KMS-11 (cell line): Measurements from ENCODE around the gene PTPRT.

Experiments used
- H2AFZ ChIP-seq: fragments of 200-600 bp; sonication (generic); 2 replicates; pipeline ENCODE4 v1.6.1; 2016; ENCODE audit warnings: antibody characterized with exemption, mixed run types, low read depth
- H3K27ac ChIP-seq: fragments of 200-600 bp; sonication (generic); 2 replicates; pipeline ENCODE4 v1.6.1; 2016; ENCODE audit warnings: mild to moderate bottlenecking, mixed run types
- H3K27me3 ChIP-seq: fragments of 200-600 bp; sonication (generic); 2 replicates; pipeline ENCODE4 v1.6.1; 2017; ENCODE audit warnings: mild to moderate bottlenecking, low read depth, mixed run types, moderate library complexity; ENCODE audit not compliant: insufficient read depth
- H3K36me3 ChIP-seq: fragments of 200-600 bp; sonication (generic); 2 replicates; pipeline ENCODE4 v1.6.1; 2017; ENCODE audit warnings: mild to moderate bottlenecking, mixed run types; ENCODE audit not compliant: insufficient read depth
- H3K4me1 ChIP-seq: fragments of 200-600 bp; sonication (generic); 2 replicates; pipeline ENCODE4 v1.6.1; 2016; ENCODE audit warnings: mild to moderate bottlenecking, low read depth, mixed run types; ENCODE audit not compliant: poor library complexity, severe bottlenecking
- H3K4me2 ChIP-seq: fragments of 200-600 bp; sonication (generic); 2 replicates; pipeline ENCODE4 v1.7.0; 2016; ENCODE audit warnings: mild to moderate bottlenecking, mixed run types
- H3K4me3 ChIP-seq: fragments of 200-600 bp; sonication (generic); IDR thresholded peaks from 2 replicates; pipeline ENCODE4 v1.6.1; 2017; ENCODE audit warnings: low read depth, low read length, mixed read lengths; ENCODE audit not compliant: insufficient read depth
- H3K79me2 ChIP-seq: fragments of 200-600 bp; sonication (generic); 2 replicates; pipeline ENCODE4 v1.6.1; 2016; ENCODE audit warnings: low read depth, mixed run types; ENCODE audit not compliant: insufficient read depth
- H3K9ac ChIP-seq: fragments of 200-600 bp; sonication (generic); 2 replicates; pipeline ENCODE4 v1.6.1; 2016; ENCODE audit warnings: mild to moderate bottlenecking, mixed run types
- H4K20me1 ChIP-seq: fragments of 200-600 bp; sonication (generic); 2 replicates; pipeline ENCODE4 v1.6.1; 2016; ENCODE audit warnings: mild to moderate bottlenecking, mixed run types; ENCODE audit not compliant: insufficient read depth
- TF ChIP-seq, protein P1 (sequence below): fragments of 200-600 bp; sonication (generic); conservative IDR thresholded peaks from 2 replicates; pipeline ENCODE4 v1.6.1; 2017; ENCODE audit warnings: low read depth, mild to moderate bottlenecking, antibody characterized with exemption, low read length, moderate library complexity, mixed read lengths

The PTPRT gene

GRCh38 chr20:43235998-43236397 is 46.3 kb upstream of the PTPRT start:
- Histone ChIP-seq H3K4me2 (no peak overlapping the region), H3K4me3 (no peak overlapping the region), H3K4me1 (no peaks in the 10 kb centered on the region), H3K9ac (no peak overlapping the region), H3K27me3 (no peaks in the 10 kb centered on the region), H3K27ac (no peak overlapping the region), H2AFZ (no peak overlapping the region), H4K20me1 (no peaks in the 10 kb centered on the region), H3K79me2 (no peaks in the 10 kb centered on the region), H3K36me3 (no peaks in the 10 kb centered on the region)
- TF ChIP-seq, protein P1, sequence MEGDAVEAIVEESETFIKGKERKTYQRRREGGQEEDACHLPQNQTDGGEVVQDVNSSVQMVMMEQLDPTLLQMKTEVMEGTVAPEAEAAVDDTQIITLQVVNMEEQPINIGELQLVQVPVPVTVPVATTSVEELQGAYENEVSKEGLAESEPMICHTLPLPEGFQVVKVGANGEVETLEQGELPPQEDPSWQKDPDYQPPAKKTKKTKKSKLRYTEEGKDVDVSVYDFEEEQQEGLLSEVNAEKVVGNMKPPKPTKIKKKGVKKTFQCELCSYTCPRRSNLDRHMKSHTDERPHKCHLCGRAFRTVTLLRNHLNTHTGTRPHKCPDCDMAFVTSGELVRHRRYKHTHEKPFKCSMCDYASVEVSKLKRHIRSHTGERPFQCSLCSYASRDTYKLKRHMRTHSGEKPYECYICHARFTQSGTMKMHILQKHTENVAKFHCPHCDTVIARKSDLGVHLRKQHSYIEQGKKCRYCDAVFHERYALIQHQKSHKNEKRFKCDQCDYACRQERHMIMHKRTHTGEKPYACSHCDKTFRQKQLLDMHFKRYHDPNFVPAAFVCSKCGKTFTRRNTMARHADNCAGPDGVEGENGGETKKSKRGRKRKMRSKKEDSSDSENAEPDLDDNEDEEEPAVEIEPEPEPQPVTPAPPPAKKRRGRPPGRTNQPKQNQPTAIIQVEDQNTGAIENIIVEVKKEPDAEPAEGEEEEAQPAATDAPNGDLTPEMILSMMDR: no peak

DNA sequence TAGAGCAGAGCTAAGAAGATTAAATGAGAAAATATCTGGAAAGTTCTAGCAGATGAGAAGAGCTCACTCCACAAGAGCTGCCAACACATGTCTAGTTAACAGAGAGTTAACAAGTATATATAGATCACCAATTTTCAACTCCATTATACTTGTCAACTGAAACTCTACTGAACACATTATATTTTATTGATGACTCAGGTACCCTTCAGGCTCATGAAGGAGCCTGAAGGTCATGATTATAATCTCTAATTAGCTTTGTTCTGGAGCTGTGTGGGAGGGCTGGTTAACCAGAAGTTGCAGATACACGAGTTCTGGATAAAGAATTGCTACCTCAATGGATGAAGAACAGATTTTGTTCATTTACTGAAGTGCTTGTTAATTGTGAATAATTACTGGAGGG is 42.1 kb upstream of the PTPRT start:
- TF ChIP-seq, protein P1: no peak
- Histone ChIP-seq H3K27ac (no peak overlapping the region), H3K9ac (no peak overlapping the region), H3K27me3 (no peaks in the 10 kb centered on the region), H3K79me2 (no peaks in the 10 kb centered on the region), H3K4me2 (no peak overlapping the region), H2AFZ (no peak overlapping the region), H4K20me1 (no peaks in the 10 kb centered on the region), H3K4me1 (no peaks in the 10 kb centered on the region), H3K4me3 (no peak overlapping the region), H3K36me3 (no peaks in the 10 kb centered on the region)

- no peak overlapping the region for H3K9ac ChIP-seq
- no peak overlapping the region for H3K4me3 ChIP-seq
- H3K4me1 ChIP-seq: no peaks in the 10 kb centered on the region
- H3K4me2 ChIP-seq: no peak overlapping the region
- no peak overlapping the region for H3K27ac ChIP-seq
- no peaks in the 10 kb centered on the region for H3K36me3 ChIP-seq
- no peaks in the 10 kb centered on the region for H3K27me3 ChIP-seq
- H2AFZ ChIP-seq: no peak overlapping the region
- H3K79me2 ChIP-seq: no peaks in the 10 kb centered on the region
- TF ChIP-seq, protein P1: no peak
- no peaks in the 10 kb centered on the region for H4K20me1 ChIP-seq
Measured at GRCh38 chr20:43229696-43230095, 40.0 kb upstream of the PTPRT start.

- Histone ChIP-seq H3K27ac (no peak overlapping the region), H3K4me3 (no peak overlapping the region), H3K9ac (no peak overlapping the region), H3K4me2 (no peak overlapping the region), H2AFZ (no peak overlapping the region), H3K36me3 (no peaks in the 10 kb centered on the region), H3K27me3 (no peaks in the 10 kb centered on the region), H3K4me1 (no peaks in the 10 kb centered on the region), H3K79me2 (no peaks in the 10 kb centered on the region), H4K20me1 (no peaks in the 10 kb centered on the region)
- TF ChIP-seq, protein P1: no peak
Measured at GRCh38 chr20:43220612-43221011, 30.9 kb upstream of the PTPRT start.
